Measurements from ENCODE around the gene HMGB2.

HMGB2 gene

DNA sequence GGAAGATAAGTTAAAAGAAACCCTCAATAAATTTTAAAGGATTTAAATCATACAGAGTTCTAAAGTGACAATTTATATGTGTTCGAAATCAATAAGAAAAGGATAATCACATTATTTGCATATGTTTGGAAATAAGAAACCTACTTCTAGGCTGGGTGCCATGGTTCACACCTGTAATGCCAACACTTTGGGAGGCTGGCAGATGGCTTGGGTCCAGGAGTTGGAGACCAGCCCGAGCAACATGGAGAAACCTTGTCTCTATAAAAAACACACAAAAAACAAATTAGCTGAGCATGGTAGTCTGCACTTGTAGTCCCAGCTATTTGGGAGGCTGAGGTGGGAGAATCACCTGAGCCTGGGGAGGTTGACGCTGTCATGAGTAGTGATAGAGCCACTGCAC is 28.5 kb upstream of the HMGB2 start:
- TF ChIP-seq, protein P1, sequence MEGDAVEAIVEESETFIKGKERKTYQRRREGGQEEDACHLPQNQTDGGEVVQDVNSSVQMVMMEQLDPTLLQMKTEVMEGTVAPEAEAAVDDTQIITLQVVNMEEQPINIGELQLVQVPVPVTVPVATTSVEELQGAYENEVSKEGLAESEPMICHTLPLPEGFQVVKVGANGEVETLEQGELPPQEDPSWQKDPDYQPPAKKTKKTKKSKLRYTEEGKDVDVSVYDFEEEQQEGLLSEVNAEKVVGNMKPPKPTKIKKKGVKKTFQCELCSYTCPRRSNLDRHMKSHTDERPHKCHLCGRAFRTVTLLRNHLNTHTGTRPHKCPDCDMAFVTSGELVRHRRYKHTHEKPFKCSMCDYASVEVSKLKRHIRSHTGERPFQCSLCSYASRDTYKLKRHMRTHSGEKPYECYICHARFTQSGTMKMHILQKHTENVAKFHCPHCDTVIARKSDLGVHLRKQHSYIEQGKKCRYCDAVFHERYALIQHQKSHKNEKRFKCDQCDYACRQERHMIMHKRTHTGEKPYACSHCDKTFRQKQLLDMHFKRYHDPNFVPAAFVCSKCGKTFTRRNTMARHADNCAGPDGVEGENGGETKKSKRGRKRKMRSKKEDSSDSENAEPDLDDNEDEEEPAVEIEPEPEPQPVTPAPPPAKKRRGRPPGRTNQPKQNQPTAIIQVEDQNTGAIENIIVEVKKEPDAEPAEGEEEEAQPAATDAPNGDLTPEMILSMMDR (IDR thresholded peaks at IDR 0.05; ENCODE audit: borderline replicate concordance, insufficient read depth, low read depth, low read length): no peak
- H3K4me3 ChIP-seq (ENCODE audit: low read depth, low read length): no peak overlapping the region

DNA sequence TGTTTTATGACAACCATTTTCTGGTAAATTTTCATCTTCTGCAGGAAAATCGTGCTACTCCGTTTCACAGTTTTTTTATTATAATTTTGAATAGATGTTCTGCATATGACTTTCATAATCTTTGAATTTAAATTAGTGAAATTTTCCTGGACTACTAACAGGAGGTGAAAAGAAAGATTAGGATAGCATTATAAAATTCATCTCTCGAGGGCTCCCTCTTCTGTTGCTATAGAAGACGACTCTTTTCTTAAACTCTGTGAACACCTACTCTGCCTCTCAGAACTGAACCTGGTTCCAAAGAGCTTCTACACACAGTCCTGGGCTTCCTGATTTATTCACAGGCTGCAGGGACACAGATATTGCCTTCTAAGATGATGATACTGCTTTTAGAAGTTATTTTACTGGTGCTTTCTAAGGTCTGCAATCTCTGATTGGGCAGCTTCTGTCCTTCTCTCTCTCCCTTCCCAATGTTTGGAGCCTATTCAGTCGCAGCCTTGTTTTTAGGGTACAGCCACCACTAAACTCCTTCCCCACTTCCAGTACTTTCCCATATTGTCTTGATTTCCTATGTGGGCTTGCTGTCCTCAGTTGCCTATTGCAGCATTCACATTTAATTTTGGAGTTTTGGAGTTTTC is 26.5 kb upstream of the HMGB2 start:
- TF ChIP-seq, protein P1 (IDR thresholded peaks at IDR 0.05; ENCODE audit: borderline replicate concordance, insufficient read depth, low read depth, low read length): no peak
- H3K4me3 ChIP-seq (ENCODE audit: low read depth, low read length): no peak overlapping the region

DNA sequence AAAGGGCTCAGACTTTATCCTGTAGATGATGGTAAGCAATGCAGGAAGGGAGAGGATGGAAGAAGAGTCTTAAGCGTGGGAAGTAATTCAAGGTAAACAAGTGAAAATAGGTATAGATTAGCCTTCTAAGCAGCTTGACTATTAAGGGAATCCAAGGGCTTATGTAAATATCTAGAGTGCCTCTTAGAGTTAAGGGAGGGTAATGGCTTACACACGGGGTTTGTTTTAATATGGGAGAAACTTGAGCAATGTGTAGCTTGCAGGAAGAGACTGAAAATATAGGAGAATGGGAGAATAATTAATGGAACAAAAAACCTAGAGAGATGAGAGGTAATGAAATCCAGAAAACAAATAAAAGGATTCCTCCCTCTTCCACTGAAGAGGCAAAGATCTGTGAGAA is 23.8 kb upstream of the HMGB2 start:
- TF ChIP-seq, protein P1 (IDR thresholded peaks at IDR 0.05; ENCODE audit: borderline replicate concordance, insufficient read depth, low read depth, low read length): no peak
- H3K4me3 ChIP-seq (ENCODE audit: low read depth, low read length): no peak overlapping the region

DNA sequence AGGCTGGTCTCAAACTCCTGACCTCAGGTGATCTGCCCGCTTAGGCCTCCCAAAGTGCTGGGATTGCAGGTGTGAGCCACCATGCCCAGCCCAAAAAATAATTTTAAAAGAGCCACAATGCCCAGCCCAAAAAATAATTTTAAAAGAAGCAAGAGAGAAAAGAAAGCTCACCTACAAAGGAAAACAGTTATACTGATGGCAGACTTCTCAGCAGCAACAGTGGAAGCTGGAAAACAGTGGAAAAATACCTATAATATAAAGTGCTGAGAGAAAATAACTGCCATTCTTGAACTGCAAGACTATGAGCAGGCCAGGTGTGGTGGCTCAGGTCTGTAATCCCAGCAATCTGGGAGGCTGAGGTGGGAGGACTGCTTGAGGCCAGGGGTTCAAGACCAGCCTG is 13.3 kb upstream of the HMGB2 start:
- TF ChIP-seq, protein P1 (IDR thresholded peaks at IDR 0.05; ENCODE audit: borderline replicate concordance, insufficient read depth, low read depth, low read length): no peak
- H3K4me3 ChIP-seq (ENCODE audit: low read depth, low read length): no peak overlapping the region

DNA sequence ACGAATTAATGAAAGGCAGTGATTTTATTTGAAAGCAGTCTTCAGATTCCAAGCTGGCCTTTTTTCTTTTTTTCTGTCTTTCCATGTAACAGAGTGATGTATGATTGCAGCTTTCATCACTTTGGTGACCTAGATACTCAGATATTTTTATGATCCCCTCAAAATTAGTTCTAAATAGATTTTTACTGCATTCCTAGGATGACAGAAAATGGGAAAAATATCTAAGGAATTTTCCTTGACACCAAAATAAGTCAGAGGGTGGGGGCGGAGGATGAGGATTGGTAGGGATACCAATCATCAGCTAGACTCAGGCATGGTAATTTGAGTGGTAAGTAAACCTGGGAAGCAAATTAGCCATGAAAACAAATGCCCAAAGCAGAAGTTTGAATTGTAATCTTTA is 11.9 kb upstream of the HMGB2 start:
- no peak overlapping the region for H3K4me3 ChIP-seq (ENCODE audit: low read depth, low read length)
- TF ChIP-seq, protein P1 (IDR thresholded peaks at IDR 0.05; ENCODE audit: borderline replicate concordance, insufficient read depth, low read depth, low read length): no peak

DNA sequence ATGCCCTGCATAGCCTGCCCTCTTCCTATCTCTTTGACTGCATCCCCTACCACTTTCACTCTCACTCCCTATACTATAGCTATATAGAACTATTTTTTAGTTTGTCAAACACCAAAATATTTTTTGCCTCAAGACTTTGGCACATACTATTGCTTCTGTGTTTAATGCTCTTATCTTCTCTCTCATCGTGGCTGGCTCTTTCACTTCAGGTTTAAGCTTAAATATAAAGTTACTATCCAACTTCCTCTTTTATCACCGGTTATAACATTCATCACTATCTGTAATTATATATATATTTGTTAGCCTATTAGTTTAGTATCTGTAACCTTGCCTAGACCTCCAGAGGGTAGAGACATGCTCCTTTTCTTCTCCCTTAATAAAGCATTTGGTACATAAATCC is 11.5 kb upstream of the HMGB2 start:
- H3K4me3 ChIP-seq (ENCODE audit: low read depth, low read length): no peak overlapping the region
- TF ChIP-seq, protein P1 (IDR thresholded peaks at IDR 0.05; ENCODE audit: borderline replicate concordance, insufficient read depth, low read depth, low read length): no peak

DNA sequence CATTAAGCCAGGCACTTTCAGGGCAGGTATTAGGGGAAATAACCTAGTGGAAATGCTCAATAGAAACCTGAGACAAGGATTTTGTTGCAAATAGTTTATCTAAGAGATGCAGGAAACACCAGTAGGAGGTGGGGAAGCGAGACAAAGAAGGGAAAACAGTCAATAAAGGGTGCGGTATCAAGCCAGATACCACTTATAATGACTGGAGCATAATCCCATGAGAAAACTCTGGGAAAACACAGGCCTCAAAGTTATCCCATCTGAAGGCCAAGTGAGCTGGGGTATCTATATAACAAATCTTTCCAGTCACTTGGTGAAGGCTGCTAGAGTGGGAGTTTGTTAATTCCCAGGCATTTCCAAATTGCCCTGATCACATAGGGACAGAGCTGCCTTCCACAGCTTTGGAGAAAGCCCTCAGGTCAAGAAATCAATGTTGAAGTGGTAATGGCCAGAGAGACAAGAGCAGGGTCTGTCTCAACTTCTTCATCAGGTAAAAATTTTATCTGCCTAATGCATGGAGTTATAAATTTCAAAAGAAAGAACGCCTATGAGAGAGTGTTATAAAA is 9.8 kb upstream of the HMGB2 start:
- no peak overlapping the region for H3K4me3 ChIP-seq (ENCODE audit: low read depth, low read length)
- TF ChIP-seq, protein P1 (IDR thresholded peaks at IDR 0.05; ENCODE audit: borderline replicate concordance, insufficient read depth, low read depth, low read length): no peak

Data from GM12875 (cell line).